ENCODE data around the gene CNBD2. TPM values are rescaled to one million over a fixed set of nuclear protein-coding genes. Genes with fewer than 3 reads are reported as not detected.

CNBD2 gene
- total RNA-seq, 2 donors from 2014 or later = 1.0 to 4.0 TPM

Other genes starting within 250 kb of the CNBD2 start
- gene RBM39, start 226.3 kb upstream of the CNBD2 start, total RNA-seq = 100 to 1,000 TPM; 106 to 112 TPM
- 10 to 100 TPM; 29.7 to 34.7 TPM for gene PHF20, start 196.6 kb upstream of the CNBD2 start, total RNA-seq
- 10 to 100 TPM; 64.0 to 91.2 TPM for gene SCAND1, start 14.1 kb upstream of the CNBD2 start, total RNA-seq
- gene EPB41L1, start 186.2 kb downstream of the CNBD2 start, total RNA-seq = 10 to 100 TPM; 17.5 to 18.1 TPM